ENCODE results near the gene TTLL3. TPM values are rescaled to one million over a fixed set of nuclear protein-coding genes. Genes with fewer than 3 reads are reported as not detected.
"Not testable (repeated sequence)": the region's sequence is repeated elsewhere in the genome, so short reads cannot be mapped to it uniquely, and the experiment has no call there.

TTLL3 gene
- total and polyA plus RNA-seq, 5 donors: 20.6 to 27.3 (median 23.7) TPM

DNA sequence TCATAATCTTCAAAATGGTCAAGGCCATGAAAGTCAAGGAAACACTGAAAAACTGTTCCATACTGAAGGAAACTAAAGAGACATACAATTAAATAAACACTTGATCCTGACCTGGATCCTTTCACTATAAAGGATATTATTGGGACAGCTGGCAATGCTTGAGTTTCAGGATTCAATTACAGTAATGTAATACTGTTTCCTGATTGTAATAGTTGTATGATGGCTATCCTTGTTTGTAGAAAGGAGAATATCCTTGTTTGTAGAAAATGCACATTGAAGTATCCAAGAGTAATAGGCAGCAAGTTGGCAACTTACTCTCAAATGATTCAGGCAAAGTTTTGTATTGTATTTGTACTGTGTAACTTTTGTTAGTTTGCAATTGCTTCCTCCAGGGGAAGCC is 65.4 kb downstream of the TTLL3 start:
- ATAC-seq: no peak
- no peak for DNase-seq
- intact Hi-C loops (cut with DNase I): no loop called here

DNA sequence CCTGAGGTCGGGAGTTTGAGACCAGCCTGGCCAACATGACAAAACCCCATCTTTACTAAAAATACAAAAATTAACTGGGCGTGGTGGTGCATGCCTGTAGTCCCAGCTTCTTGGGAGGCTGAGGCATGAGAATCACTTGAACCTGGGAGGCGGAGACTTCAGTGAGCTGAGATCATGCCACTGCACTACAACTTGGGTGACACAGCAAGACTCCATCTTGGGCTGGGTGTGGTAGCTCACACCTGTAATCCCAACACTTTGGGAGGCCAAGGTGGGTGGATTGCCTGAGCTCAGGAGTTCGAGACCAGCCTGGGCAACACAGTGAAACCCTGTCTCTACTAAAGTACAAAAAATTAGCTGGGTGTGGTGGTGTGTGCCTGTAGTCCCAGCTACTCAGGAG is 66.2 kb downstream of the TTLL3 start:
- intact Hi-C loops (cut with DNase I); ATAC-seq; H3K4me1 ChIP-seq (ENCODE audit: control insufficient read depth, insufficient read depth, low read length); H3K27me3 ChIP-seq (ENCODE audit: control insufficient read depth, insufficient read depth); H3K27ac ChIP-seq (ENCODE audit: low read length); H3K9me3 ChIP-seq (ENCODE audit: control insufficient read depth, low read length); DNase-seq; H3K4me3 ChIP-seq (ENCODE audit: low read length): not testable (repeated sequence)
- 88% methylated on average over 4 of the region's 4 CpGs for WGBS

More for the DNA sequence above, 65.4 kb downstream of the TTLL3 start:
- no peaks in the 10 kb centered on the region for H3K4me1 ChIP-seq (ENCODE audit: control insufficient read depth, insufficient read depth, low read length)
- H3K27ac ChIP-seq (ENCODE audit: low read length): no peak overlapping the region
- H3K4me3 ChIP-seq (ENCODE audit: low read length): no peak overlapping the region
- no peaks in the 10 kb centered on the region for H3K27me3 ChIP-seq (ENCODE audit: control insufficient read depth, insufficient read depth)
- no peaks in the 10 kb centered on the region for H3K9me3 ChIP-seq (ENCODE audit: control insufficient read depth, low read length)

DNA sequence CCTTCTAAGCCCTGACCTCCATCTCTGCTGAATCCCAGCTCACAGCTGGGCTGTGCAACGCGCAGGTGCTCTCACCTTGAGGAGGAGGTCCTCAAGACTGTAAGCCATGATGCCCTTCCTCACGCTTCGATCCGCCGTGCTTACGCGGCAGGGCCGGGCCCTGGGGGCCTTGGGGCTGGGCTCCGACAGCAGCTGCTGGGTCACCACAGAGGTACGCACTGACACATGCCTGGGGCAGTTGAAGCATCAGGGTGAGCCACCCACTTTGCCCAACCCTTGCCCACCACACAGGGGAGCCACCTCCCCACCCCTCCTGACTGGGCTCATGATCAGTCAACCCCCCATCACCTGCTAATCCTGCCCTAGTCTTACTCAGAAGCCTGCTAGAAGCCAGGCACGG is 66.9 kb downstream of the TTLL3 start:
- intact Hi-C loops (cut with DNase I): no loop called here
- WGBS: 86% methylated on average over 12 of the region's 12 CpGs
- ATAC-seq (peak in 1 of 2 donors; percentile 11), DNase-seq (no peak)
- Histone ChIP-seq H3K27me3 (ENCODE audit: control insufficient read depth, insufficient read depth) (no peaks in the 10 kb centered on the region), H3K4me3 (ENCODE audit: low read length) (no peak overlapping the region), H3K4me1 (ENCODE audit: control insufficient read depth, insufficient read depth, low read length) (no peaks in the 10 kb centered on the region), H3K9me3 (ENCODE audit: control insufficient read depth, low read length) (no peaks in the 10 kb centered on the region), H3K27ac (ENCODE audit: low read length) (no peak overlapping the region)

DNA sequence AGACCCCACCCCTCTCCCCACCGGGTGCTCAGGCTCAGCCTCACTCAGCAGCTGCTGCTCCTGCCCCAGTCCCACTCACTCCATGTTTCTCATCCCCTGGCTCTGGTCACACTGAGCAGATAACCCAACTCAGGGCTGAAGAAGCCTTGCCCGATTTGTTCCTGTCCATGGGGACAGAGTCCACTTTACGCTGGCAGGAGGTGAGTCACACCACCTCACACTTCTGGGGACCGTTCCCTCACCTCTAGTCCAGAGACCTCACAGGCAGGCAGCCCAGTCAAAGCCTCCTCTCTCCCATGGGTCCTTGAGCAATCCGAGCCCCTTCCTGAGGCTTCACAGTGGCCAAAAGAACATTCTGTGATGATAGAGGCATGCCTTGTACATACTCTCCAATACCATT is 68.6 kb downstream of the TTLL3 start:
- WGBS: 69% methylated on average over 5 of the region's 5 CpGs
- Histone ChIP-seq H3K27me3 (ENCODE audit: control insufficient read depth, insufficient read depth) (no peaks in the 10 kb centered on the region), H3K4me1 (ENCODE audit: control insufficient read depth, insufficient read depth, low read length) (no peaks in the 10 kb centered on the region), H3K27ac (ENCODE audit: low read length) (no peak overlapping the region), H3K9me3 (ENCODE audit: control insufficient read depth, low read length) (no peaks in the 10 kb centered on the region), H3K4me3 (ENCODE audit: low read length) (no peak overlapping the region)
- no peak for ATAC-seq
- no peak for DNase-seq
- intact Hi-C loops (cut with DNase I): no loop called here

DNA sequence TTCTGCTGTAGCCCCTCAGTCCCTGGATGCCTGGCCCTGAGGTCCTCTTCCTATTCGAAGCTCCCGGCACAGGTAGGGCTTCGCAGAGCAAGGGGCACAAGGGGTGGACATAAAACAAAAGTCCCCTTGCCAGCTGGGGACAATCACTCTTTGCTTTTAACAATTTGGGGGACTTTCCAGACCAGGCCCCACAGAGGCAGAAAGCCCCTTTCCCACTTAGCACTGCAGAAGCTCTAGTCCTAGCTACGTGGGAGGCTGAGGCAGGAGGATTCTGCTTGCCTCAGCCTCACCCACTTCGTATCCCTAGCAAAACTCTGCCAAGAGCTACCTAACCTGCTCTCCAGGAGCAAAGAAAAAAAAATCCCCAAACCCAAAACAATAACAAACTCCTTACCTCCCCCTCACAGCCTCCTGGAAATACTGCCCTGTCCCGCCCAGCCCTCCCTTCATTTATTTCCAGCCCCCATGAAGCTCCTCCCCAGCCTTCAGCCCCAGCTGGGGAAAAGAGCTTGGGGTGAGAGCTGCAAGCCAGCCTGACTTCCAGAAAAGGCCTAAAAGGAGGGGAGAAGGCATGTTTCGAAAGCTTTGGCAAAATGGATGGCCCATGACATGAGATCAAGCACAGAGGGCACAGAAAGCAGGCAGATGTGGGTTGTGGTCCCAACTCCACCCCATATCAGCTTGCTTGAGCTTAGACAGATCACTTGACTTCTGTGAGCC is 69.9 kb downstream of the TTLL3 start, which contains the start of gene CIDEC:
Gene CIDEC (minus strand): TSS at position 424 of the 720 bp plus-strand sequence. CDS start 1,767 bp downstream, outside the sequence.
- intact Hi-C loops (cut with DNase I): no loop called here
- H3K9me3 ChIP-seq (ENCODE audit: control insufficient read depth, low read length): no peaks in the 10 kb centered on the region
- no peak for ATAC-seq

DNA sequence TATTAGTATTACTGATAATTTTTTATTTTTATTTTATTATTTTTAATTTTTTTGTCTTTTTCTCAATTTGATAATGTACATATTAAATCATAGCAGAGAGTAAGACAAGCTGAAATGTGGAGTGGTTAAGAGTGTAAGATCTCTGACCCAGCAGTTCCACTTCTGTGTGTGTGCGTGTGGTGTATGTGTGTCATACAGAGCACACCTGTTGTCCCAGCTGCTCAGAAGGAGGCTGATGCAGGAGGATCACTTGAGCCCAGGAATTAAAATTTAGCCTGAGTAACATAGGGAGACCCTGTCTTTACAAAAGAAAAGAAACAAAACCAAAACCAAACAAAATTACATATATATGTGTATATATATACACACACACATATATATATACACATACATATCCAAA is 71.4 kb downstream of the TTLL3 start:
- ATAC-seq (no peak), DNase-seq (no peak)
- WGBS: 90% methylated on average over 1 of the region's 1 CpG
- intact Hi-C loops (cut with DNase I): no loop called here
- Histone ChIP-seq H3K27me3 (ENCODE audit: control insufficient read depth, insufficient read depth) (no peaks in the 10 kb centered on the region), H3K27ac (ENCODE audit: low read length) (no peak overlapping the region), H3K4me3 (ENCODE audit: low read length) (no peak overlapping the region), H3K9me3 (ENCODE audit: control insufficient read depth, low read length) (no peaks in the 10 kb centered on the region), H3K4me1 (ENCODE audit: control insufficient read depth, insufficient read depth, low read length) (no peaks in the 10 kb centered on the region)

More for the DNA sequence above, 69.9 kb downstream of the TTLL3 start, which contains the start of gene CIDEC:
- Histone ChIP-seq H3K27me3 (ENCODE audit: control insufficient read depth, insufficient read depth) (no peaks in the 10 kb centered on the region), H3K4me1 (ENCODE audit: control insufficient read depth, insufficient read depth, low read length) (no peaks in the 10 kb centered on the region), H3K27ac (ENCODE audit: low read length) (no peak within 1 kb of the TSS), H3K4me3 (ENCODE audit: low read length) (no peak within 1 kb of the TSS)
- WGBS: 85% methylated on average over 7 of the region's 7 CpGs
- no peak for DNase-seq

DNA sequence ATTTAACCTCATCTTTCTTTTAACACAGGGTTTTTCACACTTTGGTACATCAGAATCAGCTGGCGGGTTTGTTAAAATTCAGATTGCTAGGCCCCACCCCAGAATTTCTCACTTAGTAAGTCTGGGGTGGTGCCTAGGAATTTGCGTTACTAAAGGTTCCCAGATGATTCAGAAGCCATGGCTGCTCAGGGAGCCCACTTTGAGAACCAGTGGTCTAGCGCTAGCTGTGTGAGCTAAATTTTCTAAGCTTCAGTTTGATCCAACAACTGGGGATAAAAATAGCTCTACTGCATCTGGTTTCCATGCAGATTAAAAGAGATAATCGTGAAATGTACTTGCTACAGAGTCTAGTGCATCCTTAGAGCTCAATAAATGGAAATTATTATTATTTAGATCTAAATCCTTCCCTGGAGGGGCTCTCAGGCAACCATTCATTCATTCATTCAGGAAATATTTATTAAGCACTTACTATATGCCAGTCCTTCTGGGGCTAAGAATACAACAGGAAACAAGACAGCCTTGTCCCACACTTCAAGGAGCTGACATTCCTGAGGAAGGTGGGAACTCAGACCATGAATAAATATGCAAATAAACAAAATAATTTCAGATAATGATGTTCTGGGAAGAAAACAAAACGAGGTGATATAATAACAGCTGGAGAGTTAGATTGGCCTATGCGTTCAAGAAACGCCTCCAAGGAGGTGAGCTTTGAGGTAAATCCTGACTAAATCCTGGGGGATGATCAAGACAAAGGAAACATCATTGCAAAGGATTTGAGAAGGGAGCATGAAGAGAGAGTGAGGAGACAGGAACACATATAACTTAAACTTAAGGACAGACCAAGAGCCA is 73.9 kb downstream of the TTLL3 start:
- no peak for DNase-seq
- Histone ChIP-seq H3K4me3 (ENCODE audit: low read length) (no peak overlapping the region), H3K4me1 (ENCODE audit: control insufficient read depth, insufficient read depth, low read length) (no peaks in the 10 kb centered on the region), H3K27me3 (ENCODE audit: control insufficient read depth, insufficient read depth) (no peaks in the 10 kb centered on the region), H3K27ac (ENCODE audit: low read length) (no peak overlapping the region), H3K9me3 (ENCODE audit: control insufficient read depth, low read length) (no peaks in the 10 kb centered on the region)
- ATAC-seq: no peak
- WGBS: 77% methylated on average over 7 of the region's 7 CpGs
- intact Hi-C loops (cut with DNase I): no loop called here

DNA sequence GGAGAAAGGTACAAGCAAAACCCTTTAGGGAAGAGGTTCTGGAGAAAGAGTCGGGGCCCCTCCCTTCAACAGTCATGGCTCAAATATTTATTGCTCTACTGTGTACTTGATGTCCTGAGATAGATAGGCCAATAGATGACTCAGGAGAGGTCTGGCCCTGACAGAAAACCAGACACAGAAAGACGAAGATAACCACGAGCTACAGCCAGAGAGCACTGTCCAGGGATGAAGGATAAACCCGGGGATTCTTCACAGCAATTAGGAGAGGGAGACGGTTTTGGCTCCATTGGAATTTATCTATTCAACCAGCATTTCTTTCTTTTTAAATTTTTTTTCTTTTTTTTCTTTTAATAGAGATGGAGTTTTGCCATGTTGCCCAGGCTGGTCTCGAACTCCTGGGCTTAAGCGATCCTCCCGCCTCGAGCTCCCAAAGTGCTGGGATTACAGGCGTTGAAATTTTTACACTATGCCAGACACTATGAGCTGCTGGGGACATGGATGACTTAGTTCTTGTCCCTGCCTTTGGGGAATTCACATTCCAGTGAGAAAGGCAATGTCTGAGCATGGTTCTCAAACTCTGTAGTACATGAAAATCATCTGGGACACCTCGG is 74.6 kb downstream of the TTLL3 start:
- Histone ChIP-seq H3K9me3 (ENCODE audit: control insufficient read depth, low read length) (no peaks in the 10 kb centered on the region), H3K4me1 (ENCODE audit: control insufficient read depth, insufficient read depth, low read length) (no peaks in the 10 kb centered on the region), H3K27ac (ENCODE audit: low read length) (no peak overlapping the region), H3K27me3 (ENCODE audit: control insufficient read depth, insufficient read depth) (no peaks in the 10 kb centered on the region), H3K4me3 (ENCODE audit: low read length) (no peak overlapping the region)
- intact Hi-C loops (cut with DNase I): no loop called here
- no peak for DNase-seq
- WGBS: 71% methylated on average over 11 of the region's 11 CpGs
- ATAC-seq: peak in 1 of 2 donors; percentile 43

Other genes with a start within 250 kb of the TTLL3 start
- 10 to 100 TPM; 41.3 to 84.3 (median 47.2) TPM for gene MTMR14, start 160.8 kb upstream of the TTLL3 start, total RNA-seq
- gene MTMR14, start 160.8 kb upstream of the TTLL3 start, polyA plus RNA-seq: 49.4 TPM
- under 1 TPM in 3 of 4 donors, not detected in 1; 0.11 to 0.31 (median 0.15) TPM for gene CPNE9, start 106.4 kb upstream of the TTLL3 start, total RNA-seq
- 0.07 TPM for gene CPNE9, start 106.4 kb upstream of the TTLL3 start, polyA plus RNA-seq
- 10 to 100 TPM in 3 of 4 donors, 1 to 10 TPM in 1; 9.2 to 12.0 (median 11.7) TPM for gene BRPF1, start 78.5 kb upstream of the TTLL3 start, total RNA-seq
- gene BRPF1, start 78.5 kb upstream of the TTLL3 start, polyA plus RNA-seq: 6.4 TPM
- gene OGG1, start 60.3 kb upstream of the TTLL3 start, total RNA-seq: 10 to 100 TPM in 3 of 4 donors, 1 to 10 TPM in 1; 9.6 to 15.5 (median 15.1) TPM
- gene OGG1, start 60.3 kb upstream of the TTLL3 start, polyA plus RNA-seq: 13.4 TPM
- gene CAMK1, start 40.3 kb upstream of the TTLL3 start, total RNA-seq: 10 to 100 TPM; 20.1 to 24.9 (median 21.0) TPM
- 22.1 TPM for gene CAMK1, start 40.3 kb upstream of the TTLL3 start, polyA plus RNA-seq
- 10 to 100 TPM; 42.0 to 51.3 (median 46.3) TPM for gene TADA3, start 17.8 kb upstream of the TTLL3 start, total RNA-seq
- gene TADA3, start 17.8 kb upstream of the TTLL3 start, polyA plus RNA-seq: 38.4 TPM
- 100 to 1,000 TPM in 1 of 4 donors, 10 to 100 TPM in 3; 63.8 to 104 (median 73.0) TPM for gene ARPC4, start 17.2 kb upstream of the TTLL3 start, total RNA-seq
- 51.1 TPM for gene ARPC4, start 17.2 kb upstream of the TTLL3 start, polyA plus RNA-seq
- gene RPUSD3, start 33.7 kb downstream of the TTLL3 start, total RNA-seq: 10 to 100 TPM; 31.2 to 37.7 (median 37.6) TPM
- 43.3 TPM for gene RPUSD3, start 33.7 kb downstream of the TTLL3 start, polyA plus RNA-seq
- 1 to 10 TPM in 1 of 4 donors, under 1 TPM in 2, not detected in 1; 0.38 to 8.4 (median 0.40) TPM for gene CIDEC, start 70.0 kb downstream of the TTLL3 start, total RNA-seq
- 29.5 TPM for gene CIDEC, start 70.0 kb downstream of the TTLL3 start, polyA plus RNA-seq
- gene JAGN1, start 80.3 kb downstream of the TTLL3 start, total RNA-seq: 10 to 100 TPM; 20.3 to 22.4 (median 20.4) TPM
- gene JAGN1, start 80.3 kb downstream of the TTLL3 start, polyA plus RNA-seq: 26.0 TPM
- 1 to 10 TPM; 1.0 to 2.2 (median 1.4) TPM for gene IL17RE, start 92.6 kb downstream of the TTLL3 start, total RNA-seq
- 1.2 TPM for gene IL17RE, start 92.6 kb downstream of the TTLL3 start, polyA plus RNA-seq
- 10 to 100 TPM; 35.1 to 48.1 (median 41.9) TPM for gene IL17RC, start 106.8 kb downstream of the TTLL3 start, total RNA-seq
- 40.4 TPM for gene IL17RC, start 106.8 kb downstream of the TTLL3 start, polyA plus RNA-seq
- gene CRELD1, start 123.6 kb downstream of the TTLL3 start, total RNA-seq: 10 to 100 TPM; 59.6 to 88.4 (median 66.9) TPM
- gene CRELD1, start 123.6 kb downstream of the TTLL3 start, polyA plus RNA-seq: 92.8 TPM
- 1 to 10 TPM; 1.4 to 2.1 (median 1.7) TPM for gene PRRT3, start 142.1 kb downstream of the TTLL3 start, total RNA-seq
- gene PRRT3, start 142.1 kb downstream of the TTLL3 start, polyA plus RNA-seq: 1.2 TPM
- 10 to 100 TPM; 84.3 to 89.8 (median 87.6) TPM for gene EMC3, start 176.6 kb downstream of the TTLL3 start, total RNA-seq
- 85.2 TPM for gene EMC3, start 176.6 kb downstream of the TTLL3 start, polyA plus RNA-seq
- gene FANCD2, start 216.2 kb downstream of the TTLL3 start, total RNA-seq: 1 to 10 TPM; 1.1 to 2.6 (median 1.6) TPM
- 1.0 TPM for gene FANCD2, start 216.2 kb downstream of the TTLL3 start, polyA plus RNA-seq

Data from right cardiac atrium (tissue), 5 donors.